HUES6 (cell line): Measurements from ENCODE around the gene GABBR2.

Experiments
- H3K27ac ChIP-seq: 2 replicates; pipeline ENCODE4 v1.7.0; 2013; ENCODE audit warnings: low read depth, mild to moderate bottlenecking, low read length, inconsistent platforms
- H3K27me3 ChIP-seq: 2 replicates; pipeline ENCODE4 v1.6.1; 2013; ENCODE audit warnings: low read length; ENCODE audit not compliant: control insufficient read depth, insufficient read depth
- H3K36me3 ChIP-seq: 2 replicates; pipeline ENCODE4 v1.6.1; 2013; ENCODE audit warnings: low read length; ENCODE audit not compliant: control insufficient read depth, insufficient read depth
- H3K4me1 ChIP-seq: 2 replicates; pipeline ENCODE4 v1.6.1; 2013; ENCODE audit warnings: low read length; ENCODE audit not compliant: control insufficient read depth, insufficient read depth
- H3K4me3 ChIP-seq: 2 replicates; pipeline ENCODE4 v1.5.1; 2013; ENCODE audit warnings: low read depth, low read length
- H3K9ac ChIP-seq: one replicate; pipeline ENCODE4 v1.6.1; 2013; ENCODE audit warnings: mild to moderate bottlenecking, low read length
- H3K9me3 ChIP-seq: 2 replicates; pipeline ENCODE4 v1.6.1; 2013; ENCODE audit warnings: low read depth, low read length; ENCODE audit not compliant: control insufficient read depth, insufficient read depth

The GABBR2 gene

GRCh38 chr9:98523231-98523901, 185.4 kb downstream of the GABBR2 start:
- H3K4me3 ChIP-seq: no peak overlapping the region
- no peaks in the 10 kb centered on the region for H3K9me3 ChIP-seq
- H3K27me3 ChIP-seq: no peaks in the 10 kb centered on the region
- no peak overlapping the region for H3K9ac ChIP-seq
- H3K4me1 ChIP-seq: no peaks in the 10 kb centered on the region
- H3K27ac ChIP-seq: no peak overlapping the region
- H3K36me3 ChIP-seq: no peaks in the 10 kb centered on the region

GRCh38 chr9:98522487-98522886, 186.2 kb downstream of the GABBR2 start:
- Histone ChIP-seq H3K4me1 (no peaks in the 10 kb centered on the region), H3K36me3 (no peaks in the 10 kb centered on the region), H3K27ac (no peak overlapping the region), H3K9me3 (no peaks in the 10 kb centered on the region), H3K4me3 (no peak overlapping the region), H3K9ac (no peak overlapping the region), H3K27me3 (no peaks in the 10 kb centered on the region)

- H3K27ac ChIP-seq: no peak overlapping the region
- no peaks in the 10 kb centered on the region for H3K36me3 ChIP-seq
- no peaks in the 10 kb centered on the region for H3K9me3 ChIP-seq
- H3K4me3 ChIP-seq: no peak overlapping the region
- no peaks in the 10 kb centered on the region for H3K4me1 ChIP-seq
- no peak overlapping the region for H3K9ac ChIP-seq
- H3K27me3 ChIP-seq: no peaks in the 10 kb centered on the region; the same call in 1 of the 2 replicates
These were observed 187.6 kb downstream of the GABBR2 start for GRCh38 chr9:98521141-98521540.

- H3K27ac ChIP-seq: no peak overlapping the region
These were observed 188.3 kb downstream of the GABBR2 start for GRCh38 chr9:98520221-98520960.

GRCh38 chr9:98519641-98520040, 189.1 kb downstream of the GABBR2 start:
- H3K9ac ChIP-seq: no peak overlapping the region
- H3K27ac ChIP-seq: no peak overlapping the region

More at GRCh38 chr9:98520221-98520960, 188.3 kb downstream of the GABBR2 start:
- no peak overlapping the region for H3K4me3 ChIP-seq
- no peaks in the 10 kb centered on the region; the same call in 1 of the 2 replicates for H3K27me3 ChIP-seq
- H3K36me3 ChIP-seq: no peaks in the 10 kb centered on the region
- H3K4me1 ChIP-seq: no peaks in the 10 kb centered on the region
- no peak overlapping the region for H3K9ac ChIP-seq
- no peaks in the 10 kb centered on the region for H3K9me3 ChIP-seq

GRCh38 chr9:98518556-98518955, 190.2 kb downstream of the GABBR2 start:
- Histone ChIP-seq H3K27ac (no peak overlapping the region), H3K27me3 (no peaks in the 10 kb centered on the region; the same call in 1 of the 2 replicates), H3K36me3 (no peaks in the 10 kb centered on the region), H3K9me3 (no peaks in the 10 kb centered on the region), H3K9ac (no peak overlapping the region), H3K4me1 (no peaks in the 10 kb centered on the region), H3K4me3 (no peak overlapping the region)

More at GRCh38 chr9:98519641-98520040, 189.1 kb downstream of the GABBR2 start:
- Histone ChIP-seq H3K4me3 (no peak overlapping the region), H3K9me3 (no peaks in the 10 kb centered on the region), H3K27me3 (no peaks in the 10 kb centered on the region; the same call in 1 of the 2 replicates), H3K36me3 (no peaks in the 10 kb centered on the region), H3K4me1 (no peaks in the 10 kb centered on the region)

GRCh38 chr9:98517761-98518160, 191.0 kb downstream of the GABBR2 start:
- no peak overlapping the region for H3K4me3 ChIP-seq
- H3K27ac ChIP-seq: no peak overlapping the region
- H3K9me3 ChIP-seq: no peaks in the 10 kb centered on the region
- no peak overlapping the region for H3K9ac ChIP-seq
- no peaks in the 10 kb centered on the region for H3K36me3 ChIP-seq
- H3K4me1 ChIP-seq: no peaks in the 10 kb centered on the region
- no peaks in the 10 kb centered on the region; the same call in 1 of the 2 replicates for H3K27me3 ChIP-seq

GRCh38 chr9:98516897-98517503, 191.7 kb downstream of the GABBR2 start:
- Histone ChIP-seq H3K36me3 (no peaks in the 10 kb centered on the region), H3K4me1 (no peaks in the 10 kb centered on the region), H3K9ac (no peak overlapping the region), H3K27me3 (no peaks in the 10 kb centered on the region; the same call in 1 of the 2 replicates), H3K9me3 (no peaks in the 10 kb centered on the region), H3K4me3 (no peak overlapping the region), H3K27ac (no peak overlapping the region)

GRCh38 chr9:98516205-98516896, 192.4 kb downstream of the GABBR2 start:
- H3K9ac ChIP-seq: no peak overlapping the region
- H3K27ac ChIP-seq: no peak overlapping the region
- no peaks in the 10 kb centered on the region for H3K9me3 ChIP-seq
- no peak overlapping the region for H3K4me3 ChIP-seq
- no peaks in the 10 kb centered on the region for H3K4me1 ChIP-seq
- H3K36me3 ChIP-seq: no peaks in the 10 kb centered on the region
- no peaks in the 10 kb centered on the region; the same call in 1 of the 2 replicates for H3K27me3 ChIP-seq

- H3K36me3 ChIP-seq: no peaks in the 10 kb centered on the region
These were observed 193.1 kb downstream of the GABBR2 start for GRCh38 chr9:98515506-98516204.

More at GRCh38 chr9:98515506-98516204, 193.1 kb downstream of the GABBR2 start:
- Histone ChIP-seq H3K27me3 (no peaks in the 10 kb centered on the region; the same call in 1 of the 2 replicates), H3K27ac (no peak overlapping the region), H3K4me3 (no peak overlapping the region), H3K4me1 (no peaks in the 10 kb centered on the region), H3K9ac (no peak overlapping the region), H3K9me3 (no peaks in the 10 kb centered on the region)
